Kidney tubule cell (primary cell): ENCODE data around the gene SULT1A3.
"Not testable (repeated sequence)": the region's sequence is repeated elsewhere in the genome, so short reads cannot be mapped to it uniquely, and the experiment has no call there.

Experiments used
- DNase-seq: peaks from one replicate; pipeline ENCODE4 v3.0.0-alpha.2; 2018; ENCODE audit warnings: low spot score

Gene SULT1A3

DNA sequence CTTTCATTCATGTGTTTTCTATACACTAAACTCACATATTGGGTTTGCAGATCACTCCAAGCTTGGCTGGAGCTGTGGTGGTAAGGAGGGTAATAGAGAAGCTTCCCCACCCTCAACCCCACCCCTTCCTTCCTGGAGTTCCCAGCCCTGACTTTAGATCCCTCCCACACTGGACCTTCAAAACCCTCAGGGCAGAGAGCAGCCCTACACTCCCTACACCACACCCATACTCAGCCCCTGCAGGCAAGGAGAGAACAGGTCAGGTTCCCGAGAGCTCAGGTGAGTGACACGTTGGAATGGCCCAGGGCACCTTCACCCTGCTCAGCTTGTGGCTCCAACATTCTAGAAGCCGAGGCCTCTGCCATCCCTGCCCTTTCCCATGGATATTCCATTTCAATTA, at the start of gene SULT1A3:
Gene SULT1A3, plus strand, starts transcription at position 207 of the 400 bp plus-strand sequence. CDS start 1,474 bp downstream, outside the sequence.
- DNase-seq = not testable (repeated sequence)

DNA sequence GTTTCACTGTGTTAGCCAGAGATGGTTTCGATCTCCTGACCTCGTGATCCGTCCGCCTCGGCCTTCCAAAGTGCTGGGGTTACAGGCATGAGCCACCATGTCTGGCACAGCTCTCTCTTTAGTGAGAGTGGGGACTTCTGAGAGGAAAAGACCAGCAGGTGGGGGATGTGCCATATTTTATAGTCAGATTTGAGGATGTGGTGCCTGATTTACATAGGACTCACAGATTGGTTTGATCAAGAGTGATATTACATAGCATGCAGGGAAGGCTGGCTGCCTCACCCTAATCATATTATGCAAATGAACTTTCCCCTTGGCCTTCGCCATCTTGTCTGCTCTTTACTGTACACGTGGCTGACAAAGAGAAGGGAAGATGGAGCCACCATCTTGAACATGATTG, 48.0 kb upstream of the SULT1A3 start:
- no peak for DNase-seq

DNA sequence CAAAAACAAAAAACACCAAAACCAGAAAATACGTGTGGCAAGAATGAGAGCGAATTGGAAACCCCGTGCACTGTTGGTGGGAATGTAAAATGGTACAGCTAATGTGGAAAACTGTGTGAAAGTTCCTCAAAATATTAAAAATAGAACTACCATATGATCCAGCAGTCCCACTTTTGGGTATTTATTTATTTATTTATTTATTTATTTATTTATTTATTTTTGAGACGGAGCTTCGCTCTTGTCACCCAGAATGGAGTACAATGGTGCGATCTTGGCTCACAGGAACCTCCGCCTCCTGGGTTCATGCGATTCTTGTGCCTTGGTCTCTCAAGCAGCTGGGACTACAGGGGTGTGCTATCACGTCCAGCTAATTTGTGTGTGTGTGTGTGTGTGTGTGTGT, 46.5 kb upstream of the SULT1A3 start:
- DNase-seq = no peak

DNA sequence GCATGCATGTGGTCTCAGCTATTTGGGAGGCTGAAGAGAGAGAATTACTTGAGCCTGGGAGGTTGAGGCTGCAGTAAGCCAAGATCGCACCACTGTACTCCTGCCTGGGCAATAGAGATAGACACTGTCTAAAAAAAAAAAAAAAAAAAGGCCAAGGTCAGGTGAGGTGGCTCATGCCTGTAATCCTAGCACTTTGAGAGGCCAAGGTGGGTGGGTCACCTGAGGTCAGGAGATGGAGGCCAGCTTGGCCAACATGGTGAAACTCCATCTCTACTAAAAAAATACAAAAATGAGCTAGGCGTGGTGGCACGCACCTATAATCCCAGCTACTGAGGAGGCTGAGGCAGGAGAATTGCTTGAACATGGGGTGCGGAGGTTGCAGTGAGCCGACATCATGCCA, 43.9 kb upstream of the SULT1A3 start:
- DNase-seq = no peak

DNA sequence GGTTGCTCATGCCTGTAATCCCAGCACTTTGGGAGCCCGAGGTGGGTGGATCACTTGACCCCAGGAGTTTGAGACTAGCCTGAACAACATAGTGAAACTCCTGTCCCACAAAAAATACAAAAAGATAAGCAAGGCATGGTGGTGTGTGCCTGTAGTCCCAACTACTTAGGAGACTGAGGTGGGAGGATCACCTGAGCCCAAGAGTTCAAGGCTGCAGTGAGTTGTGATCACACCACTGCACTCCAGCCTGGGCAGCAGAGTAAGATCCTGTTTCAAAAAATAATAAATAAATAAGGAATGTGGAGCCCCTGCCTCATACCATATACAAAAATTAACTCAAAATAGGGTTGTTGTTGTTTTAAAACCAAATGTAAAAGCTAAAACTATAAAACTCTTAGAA, 41.8 kb upstream of the SULT1A3 start:
- no peak for DNase-seq

DNA sequence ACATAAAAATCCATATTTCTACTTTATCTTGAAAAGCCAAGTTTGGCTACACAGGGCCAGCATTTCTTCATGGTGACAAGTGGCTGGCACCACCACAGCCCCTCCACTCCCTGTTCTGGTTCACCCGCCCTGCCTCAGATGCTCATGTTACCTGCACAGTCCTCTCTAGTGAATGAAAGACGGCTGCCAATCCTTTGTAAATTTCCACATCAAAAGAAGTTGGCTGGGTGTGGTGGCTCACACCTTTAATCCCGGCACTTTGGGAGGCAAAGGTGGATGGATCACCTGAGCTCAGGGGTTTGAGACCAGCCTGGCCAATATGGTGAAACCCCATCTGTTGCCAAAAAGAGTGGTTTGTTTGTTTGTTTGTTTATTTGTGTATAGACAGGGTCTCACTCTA, 35.5 kb upstream of the SULT1A3 start:
- no peak for DNase-seq

DNA sequence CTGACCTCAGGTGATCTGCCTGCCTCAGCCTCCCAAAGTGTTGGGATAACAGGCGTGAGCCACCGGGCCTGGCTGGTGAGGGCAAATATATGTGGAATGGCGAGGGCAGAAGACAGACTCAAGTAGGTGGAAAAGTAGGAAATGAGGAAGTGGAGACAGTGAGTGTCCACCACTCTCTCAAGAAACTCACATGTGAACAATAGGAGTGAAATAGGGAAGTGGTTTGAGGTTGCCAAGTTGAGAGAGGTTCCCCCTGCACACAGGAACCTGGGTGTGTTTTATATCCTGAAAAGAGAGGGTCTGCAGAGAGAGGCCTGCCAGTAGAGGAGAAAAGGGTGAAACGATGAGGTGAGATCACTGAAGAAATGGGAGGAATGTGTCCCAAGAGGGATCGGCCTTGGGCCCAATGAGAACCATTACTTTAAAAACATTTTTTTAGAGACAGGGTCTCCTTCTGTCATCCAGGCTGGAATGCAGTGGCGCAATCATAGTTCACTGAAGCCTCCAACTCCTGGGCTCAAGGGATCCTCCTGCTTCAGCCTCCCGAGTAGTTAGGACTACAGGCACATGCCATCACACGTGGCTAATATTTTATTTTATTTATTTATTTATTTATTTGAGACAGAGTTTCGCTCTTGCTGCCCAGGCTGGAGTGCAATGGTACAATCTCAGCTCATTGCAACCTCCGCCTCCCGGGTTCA, 32.7 kb upstream of the SULT1A3 start:
- no peak for DNase-seq

DNA sequence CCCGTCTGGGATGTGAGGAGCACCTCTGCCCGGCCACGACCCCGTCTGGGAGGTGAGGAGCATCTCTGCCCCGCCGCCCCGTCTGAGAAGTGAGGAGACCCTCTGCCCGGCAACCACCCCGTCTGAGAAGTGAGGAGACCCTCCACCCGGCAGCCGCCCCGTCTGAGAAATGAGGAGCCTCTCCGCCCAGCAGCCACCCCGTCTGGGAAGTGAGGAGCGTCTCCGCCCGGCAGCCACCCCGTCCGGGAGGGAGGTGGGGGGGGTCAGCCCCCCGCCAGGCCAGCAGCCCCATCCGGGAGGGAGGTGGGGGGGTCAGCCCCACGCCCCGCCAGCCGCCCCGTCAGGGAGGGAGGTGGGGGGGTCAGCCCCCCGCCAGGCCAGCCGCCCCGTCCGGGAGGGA, 30.3 kb upstream of the SULT1A3 start:
- DNase-seq = not testable (repeated sequence)

DNA sequence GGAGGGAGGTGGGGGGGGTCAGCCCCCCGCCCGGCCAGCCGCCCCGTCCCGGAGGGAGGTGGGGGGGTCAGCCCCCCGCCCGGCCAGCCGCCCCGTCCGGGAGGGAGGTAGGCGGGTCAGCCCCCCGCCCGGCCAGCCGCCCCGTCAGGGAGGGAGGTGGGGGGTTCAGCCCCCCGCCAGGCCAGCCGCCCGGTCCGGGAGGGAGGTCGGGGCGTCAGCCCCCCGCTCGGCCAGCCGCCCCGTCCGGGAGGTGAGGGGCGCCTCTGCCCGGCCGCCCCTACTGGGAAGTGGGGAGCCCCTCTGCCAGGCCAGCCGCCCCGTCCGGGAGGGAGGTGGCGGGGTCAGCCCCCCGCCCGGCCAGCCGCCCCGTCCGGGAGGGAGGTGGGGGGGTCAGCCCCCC, 29.6 kb upstream of the SULT1A3 start:
- not testable (repeated sequence) for DNase-seq

DNA sequence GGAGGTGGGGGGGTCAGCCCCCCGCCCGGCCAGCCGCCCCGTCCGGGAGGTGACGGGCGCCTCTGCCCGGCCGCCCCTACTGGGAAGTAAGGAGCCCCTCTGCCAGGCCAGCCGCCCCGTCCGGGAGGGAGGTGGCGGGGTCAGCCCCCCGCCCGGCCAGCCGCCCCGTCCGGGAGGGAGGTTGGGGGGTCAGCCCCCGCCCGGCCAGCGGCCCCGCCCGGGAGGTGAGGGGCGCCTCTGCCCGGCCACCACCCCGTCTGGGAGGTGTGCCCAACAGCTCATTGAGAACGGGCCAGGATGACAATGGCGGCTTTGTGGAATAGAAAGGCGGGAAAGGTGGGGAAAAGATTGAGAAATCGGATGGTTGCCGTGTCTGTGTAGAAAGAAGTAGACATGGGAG, 28.9 kb upstream of the SULT1A3 start:
- not testable (repeated sequence) for DNase-seq

DNA sequence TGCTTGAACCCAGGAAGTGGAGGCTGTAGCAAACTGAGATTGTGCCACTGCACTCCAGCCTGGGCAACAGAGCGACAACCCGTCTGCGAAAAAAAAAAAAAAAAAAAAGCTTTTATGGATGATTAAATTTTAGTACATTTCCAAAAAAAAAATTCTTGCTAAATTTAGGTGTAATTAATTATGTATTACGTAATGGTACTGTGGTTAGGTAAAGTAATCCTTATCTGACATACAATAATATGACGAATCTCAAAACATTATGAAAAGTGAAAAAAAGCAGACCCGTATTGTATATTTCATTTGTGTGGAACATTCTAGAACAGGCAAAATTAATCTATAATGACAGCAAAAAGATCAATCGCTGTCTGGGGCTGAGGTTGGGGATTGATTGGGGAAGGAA, 26.0 kb upstream of the SULT1A3 start:
- DNase-seq = no peak

DNA sequence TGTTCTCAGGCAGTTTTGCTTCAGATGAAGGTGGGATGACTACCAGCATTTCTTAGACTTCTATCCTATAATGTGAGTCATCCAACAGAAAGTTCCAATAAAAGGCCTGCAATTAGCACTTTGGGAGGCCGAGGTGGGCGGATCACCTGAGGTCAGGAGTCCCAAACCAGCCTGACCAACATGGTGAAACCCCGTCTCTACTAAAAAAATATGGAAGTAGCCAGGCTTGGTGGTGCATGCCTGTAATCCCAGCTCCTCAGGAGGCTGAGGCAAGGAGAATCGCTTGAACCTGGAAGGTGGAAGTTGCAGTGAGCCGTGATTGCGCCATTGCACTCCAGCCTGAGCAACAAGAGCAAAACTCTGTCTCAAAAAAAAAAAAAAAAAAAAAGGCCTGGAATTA, 22.2 kb upstream of the SULT1A3 start:
- not testable (repeated sequence) for DNase-seq

DNA sequence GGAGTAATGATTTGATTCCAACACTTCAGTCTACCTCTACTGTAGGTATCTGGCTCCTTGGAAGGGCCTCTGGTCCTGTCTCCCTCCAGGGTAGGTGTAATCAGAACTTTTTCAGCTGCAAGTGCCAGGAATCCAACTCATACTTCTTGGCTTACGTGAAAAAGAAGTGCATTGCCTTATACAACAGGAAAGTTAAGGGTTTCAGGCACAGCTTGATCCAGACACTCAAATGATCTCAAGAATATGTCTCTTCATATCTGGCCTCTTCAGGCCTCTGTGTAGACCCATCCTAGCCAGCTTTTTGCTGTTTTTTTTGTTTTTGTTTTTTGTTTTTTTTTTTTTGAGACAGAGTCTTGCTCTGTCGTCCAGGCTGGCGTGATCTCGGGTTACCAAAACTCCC, 19.9 kb upstream of the SULT1A3 start:
- DNase-seq = no peak

DNA sequence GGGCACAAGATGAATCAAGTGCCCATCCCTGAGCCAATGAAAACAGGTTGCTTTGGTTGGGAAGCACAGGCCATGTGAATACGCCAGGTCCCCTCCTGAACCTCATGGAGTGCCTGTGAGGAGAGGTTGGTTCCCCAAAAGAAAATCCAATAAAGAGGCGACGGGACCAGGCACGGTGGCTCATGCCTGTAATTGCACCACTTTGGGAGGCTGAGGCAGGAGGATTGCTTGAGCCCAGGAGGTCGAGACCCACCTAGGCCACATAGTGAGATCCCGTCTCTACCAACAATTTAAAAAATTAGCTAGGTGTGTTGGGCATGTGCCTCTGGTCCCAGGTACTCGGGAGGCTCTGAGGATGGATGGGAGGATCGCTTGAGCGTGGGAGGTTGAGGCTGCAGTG, 19.1 kb upstream of the SULT1A3 start:
- no peak for DNase-seq

DNA sequence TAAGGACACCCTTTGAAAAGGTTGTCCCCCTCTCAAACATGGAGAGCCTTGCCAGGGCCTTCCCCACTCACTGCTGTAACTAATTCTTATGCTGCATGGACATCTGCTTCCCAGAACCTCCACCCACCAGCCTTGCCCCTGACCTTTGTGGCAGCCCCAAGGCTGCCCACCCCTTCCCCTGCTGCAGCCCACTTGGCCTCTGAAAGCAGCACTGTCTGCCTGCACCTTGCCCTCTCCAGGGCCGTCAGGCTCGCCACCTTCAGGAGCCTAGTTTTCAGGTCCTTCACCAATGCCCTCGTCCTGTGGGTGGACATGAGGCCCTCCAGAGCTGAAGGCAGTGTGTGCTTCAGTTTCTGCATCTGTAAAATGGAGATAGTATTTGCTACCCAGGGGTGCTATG, 18.3 kb upstream of the SULT1A3 start:
- DNase-seq = no peak

DNA sequence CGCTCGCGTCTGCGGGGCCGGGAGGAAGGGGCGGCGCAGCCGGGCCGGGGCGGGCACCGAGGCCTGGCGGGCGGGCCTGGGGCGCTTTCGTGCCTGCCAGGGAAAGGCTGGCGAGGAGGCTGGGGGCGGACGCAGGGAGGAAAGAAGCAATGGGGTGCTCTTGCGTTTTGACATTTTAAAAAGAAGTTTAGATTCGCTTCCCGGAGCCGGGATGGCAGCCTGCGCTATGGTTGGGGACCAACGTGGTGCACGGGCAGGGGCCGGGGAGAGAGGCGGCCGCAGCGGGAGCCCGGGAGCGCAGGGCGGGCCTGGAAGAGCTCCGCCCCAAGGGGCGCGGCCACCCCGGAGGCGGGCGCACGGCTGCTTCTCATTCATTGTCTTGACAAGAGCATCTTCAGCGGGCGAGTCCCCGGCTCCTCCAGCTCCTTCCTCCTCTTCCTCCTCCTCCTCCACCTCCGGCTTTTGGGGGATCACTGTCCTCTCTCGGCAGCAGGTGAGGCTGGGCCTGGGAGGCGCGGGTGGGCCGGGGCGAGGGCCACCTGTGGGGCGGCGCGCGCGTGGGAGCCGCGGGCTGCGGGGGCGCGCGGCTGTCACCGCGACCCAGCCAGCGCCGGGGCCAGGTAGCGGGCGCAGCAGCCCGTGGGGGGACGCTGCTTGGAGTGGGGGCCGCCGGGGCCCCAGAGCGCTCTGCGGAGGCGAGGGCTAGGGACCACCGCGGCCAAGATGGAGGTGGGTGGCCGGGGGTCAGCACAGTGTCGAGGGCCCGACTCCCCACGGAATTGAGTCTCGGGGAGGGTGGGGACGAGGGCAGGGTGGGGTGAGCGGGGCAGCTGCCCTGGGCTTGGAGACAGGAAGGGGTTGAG, 15.6 kb upstream of the SULT1A3 start, which contains the start of gene CORO1A:
Gene CORO1A, plus strand, starts transcription at position 370 of the 863 bp plus-strand sequence. CDS start 1,608 bp downstream, outside the sequence.
- peak; percentile 79 for DNase-seq

DNA sequence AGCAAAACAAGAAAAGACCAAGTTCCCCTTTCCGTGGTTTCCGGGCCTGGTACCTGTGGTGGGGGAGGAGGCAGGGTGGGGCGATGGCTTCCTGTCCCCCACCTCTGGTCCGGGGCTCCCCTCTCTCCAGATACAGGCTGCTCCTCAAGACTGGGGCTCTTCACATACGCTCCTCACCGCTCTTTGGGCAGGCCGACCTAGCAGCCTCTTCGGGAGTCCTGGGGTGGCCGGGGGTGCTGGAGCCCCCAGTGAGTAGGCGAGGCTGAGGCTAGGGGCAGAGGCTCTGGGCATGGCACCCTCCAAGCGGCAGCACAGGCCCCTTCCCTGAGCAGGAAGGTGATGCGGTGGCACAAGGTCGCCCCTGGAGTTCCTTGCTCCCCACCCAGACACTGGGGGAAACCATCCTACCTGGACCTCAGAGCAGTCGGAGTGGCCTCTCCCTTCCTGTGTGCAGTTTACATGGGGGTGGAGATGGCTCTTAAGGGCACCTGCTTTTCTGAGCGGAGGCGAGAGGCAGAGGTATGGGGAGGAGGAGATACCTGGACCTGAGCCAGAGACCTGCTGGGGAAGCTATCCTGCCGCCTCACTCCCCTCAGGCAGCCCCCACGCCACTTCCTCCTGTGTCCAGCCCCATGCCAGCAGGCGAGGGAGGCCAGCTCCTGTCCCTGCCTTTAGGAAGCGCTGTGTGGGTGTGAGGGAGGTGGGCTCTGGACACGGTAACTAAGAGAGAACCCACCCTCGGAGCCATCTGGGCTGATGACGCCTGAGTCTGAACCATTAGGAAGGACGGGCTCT, 14.8 kb upstream of the SULT1A3 start:
- DNase-seq = peak; percentile 22

DNA sequence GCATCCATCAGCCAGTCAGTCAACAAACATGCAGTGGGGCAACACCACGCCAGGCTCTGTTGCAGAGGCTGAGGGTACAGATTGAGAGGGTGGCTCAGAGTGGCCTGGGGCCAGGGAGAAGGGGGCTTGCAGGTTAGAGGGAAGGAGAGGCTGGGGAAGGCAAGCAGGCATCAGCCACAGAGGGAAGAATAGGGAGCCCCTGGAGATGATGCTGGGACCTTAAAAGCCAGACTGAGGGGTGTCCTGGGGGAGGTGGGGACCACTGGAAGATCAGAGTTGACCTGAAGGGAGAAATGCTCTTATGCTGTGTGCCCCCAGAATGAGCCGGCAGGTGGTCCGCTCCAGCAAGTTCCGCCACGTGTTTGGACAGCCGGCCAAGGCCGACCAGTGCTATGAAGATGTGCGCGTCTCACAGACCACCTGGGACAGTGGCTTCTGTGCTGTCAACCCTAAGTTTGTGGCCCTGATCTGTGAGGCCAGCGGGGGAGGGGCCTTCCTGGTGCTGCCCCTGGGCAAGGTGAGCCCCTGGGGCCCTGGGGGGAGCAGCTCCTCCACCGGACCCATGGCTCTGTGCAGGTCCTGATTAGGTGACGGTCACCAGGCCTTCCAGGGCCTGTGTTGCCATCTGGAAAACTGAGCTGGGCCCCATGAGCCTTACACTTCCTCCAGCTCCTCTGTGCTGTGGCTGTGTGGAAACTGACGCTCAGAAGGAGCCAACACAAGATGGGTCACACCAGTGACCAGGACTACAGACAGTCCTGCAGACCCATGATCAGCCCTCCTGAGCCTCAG, 14.0 kb upstream of the SULT1A3 start:
- no peak for DNase-seq

DNA sequence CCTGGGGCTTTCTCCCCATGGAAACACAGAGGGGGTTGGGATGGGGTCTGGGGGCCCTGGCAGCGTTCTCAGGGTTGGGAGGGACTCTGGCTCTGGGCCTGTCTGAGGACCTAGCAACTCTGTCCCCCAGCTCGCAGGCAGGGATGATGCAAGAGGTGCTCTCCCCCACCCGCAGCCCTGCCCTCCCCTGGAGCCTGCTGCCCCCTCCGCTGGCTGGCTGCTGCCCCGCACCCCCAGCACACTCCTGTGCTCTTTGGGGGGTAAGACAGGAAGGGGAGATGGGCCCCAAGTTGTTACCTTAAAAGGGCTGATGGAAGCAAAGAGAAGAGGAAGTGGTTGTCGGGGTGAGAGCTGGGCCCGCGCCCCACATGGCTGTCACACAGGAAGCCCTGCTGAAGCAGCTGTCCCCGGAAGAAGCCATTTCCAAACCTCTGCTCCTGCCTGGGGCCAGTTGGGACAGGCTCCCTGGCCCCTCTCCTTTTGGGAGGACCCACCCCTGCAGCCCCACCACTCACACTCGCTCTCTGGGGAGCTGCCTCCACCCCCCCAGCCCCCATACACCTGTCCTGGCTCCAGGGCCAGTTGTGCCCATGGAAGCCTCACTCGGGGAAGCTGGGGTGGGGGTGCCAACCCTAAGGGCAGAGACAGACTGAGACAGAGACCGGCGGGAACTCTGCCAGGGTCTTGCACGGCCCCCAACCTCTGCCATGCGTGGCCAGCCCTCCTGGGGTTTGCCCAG, 13.2 kb upstream of the SULT1A3 start:
- no peak for DNase-seq

DNA sequence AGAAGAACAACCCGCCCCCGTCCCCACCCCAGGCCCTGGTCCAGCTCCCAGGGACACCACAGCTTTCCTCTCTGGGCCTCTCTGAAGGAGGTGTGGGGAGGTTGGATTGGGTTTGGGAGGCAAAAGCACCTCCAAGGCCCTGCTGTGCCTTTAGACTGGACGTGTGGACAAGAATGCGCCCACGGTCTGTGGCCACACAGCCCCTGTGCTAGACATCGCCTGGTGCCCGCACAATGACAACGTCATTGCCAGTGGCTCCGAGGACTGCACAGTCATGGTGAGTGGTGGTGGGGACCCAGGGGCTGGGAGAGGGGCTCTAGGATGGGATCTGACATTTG, 12.6 kb upstream of the SULT1A3 start:
- no peak for DNase-seq
